ENCODE data around the gene MUS81. TPM values are rescaled to one million over a fixed set of nuclear protein-coding genes. Genes with fewer than 3 reads are reported as not detected.

Gene MUS81
- total and polyA plus RNA-seq, 2 of the 4 experiments (the other 2 are of a cell fraction): 23.7 to 47.9 TPM

Other genes starting within 250 kb of the MUS81 start
- gene MAP3K11, start 246.2 kb upstream of the MUS81 start, total RNA-seq (2012; rRNA removed): 16.7 and 17.7 TPM in 2 replicates
- 37.5 and 52.0 TPM in 2 replicates for gene MAP3K11, start 246.2 kb upstream of the MUS81 start, polyA plus RNA-seq (2012; rRNA removed)
- gene PCNX3, start 244.7 kb upstream of the MUS81 start, total RNA-seq (2012; rRNA removed): 5.6 and 5.8 TPM in 2 replicates
- 33.2 and 40.4 TPM in 2 replicates for gene PCNX3, start 244.7 kb upstream of the MUS81 start, polyA plus RNA-seq (2012; rRNA removed)
- 10.6 and 11.4 TPM in 2 replicates for gene SIPA1, start 222.3 kb upstream of the MUS81 start, total RNA-seq (2012; rRNA removed)
- 39.7 and 44.3 TPM in 2 replicates for gene SIPA1, start 222.3 kb upstream of the MUS81 start, polyA plus RNA-seq (2012; rRNA removed)
- 8.6 and 8.9 TPM in 2 replicates for gene RELA, start 197.5 kb upstream of the MUS81 start, total RNA-seq (2012; rRNA removed)
- gene RELA, start 197.5 kb upstream of the MUS81 start, polyA plus RNA-seq (2012; rRNA removed): 51.0 and 53.0 TPM in 2 replicates
- gene KAT5, start 148.2 kb upstream of the MUS81 start, total RNA-seq (2012; rRNA removed): 28.6 and 33.3 TPM in 2 replicates
- 34.2 and 41.1 TPM in 2 replicates for gene KAT5, start 148.2 kb upstream of the MUS81 start, polyA plus RNA-seq (2012; rRNA removed)
- gene RNASEH2C, start 139.6 kb upstream of the MUS81 start, total RNA-seq (2012; rRNA removed): 40.0 and 69.4 TPM in 2 replicates
- 34.8 and 46.3 TPM in 2 replicates for gene RNASEH2C, start 139.6 kb upstream of the MUS81 start, polyA plus RNA-seq (2012; rRNA removed)
- gene AP5B1, start 79.5 kb upstream of the MUS81 start, total RNA-seq (2012; rRNA removed): 2.2 and 2.5 TPM in 2 replicates
- 5.0 and 6.0 TPM in 2 replicates for gene AP5B1, start 79.5 kb upstream of the MUS81 start, polyA plus RNA-seq (2012; rRNA removed)
- not detected in 2 replicates for gene OVOL1, start 73.4 kb upstream of the MUS81 start, total RNA-seq (2012; rRNA removed)
- gene OVOL1, start 73.4 kb upstream of the MUS81 start, polyA plus RNA-seq (2012; rRNA removed): not detected in 2 replicates
- 0.36 TPM in 1 of 2 replicates, not detected in the other for gene SNX32, start 26.5 kb upstream of the MUS81 start, total RNA-seq (2012; rRNA removed)
- gene SNX32, start 26.5 kb upstream of the MUS81 start, polyA plus RNA-seq (2012; rRNA removed): 0.69 and 0.79 TPM in 2 replicates
- 919 and 960 TPM in 2 replicates for gene CFL1, start 2.3 kb upstream of the MUS81 start, total RNA-seq (2012; rRNA removed)
- gene CFL1, start 2.3 kb upstream of the MUS81 start, polyA plus RNA-seq (2012; rRNA removed): 2,231 and 2,466 TPM in 2 replicates
- 62.7 and 69.2 TPM in 2 replicates for gene EFEMP2, start 12.4 kb downstream of the MUS81 start, total RNA-seq (2012; rRNA removed)
- 431 and 601 TPM in 2 replicates for gene EFEMP2, start 12.4 kb downstream of the MUS81 start, polyA plus RNA-seq (2012; rRNA removed)
- gene CTSW, start 19.4 kb downstream of the MUS81 start, total RNA-seq (2012; rRNA removed): 0.18 TPM in 1 of 2 replicates, not detected in the other
- gene CTSW, start 19.4 kb downstream of the MUS81 start, polyA plus RNA-seq (2012; rRNA removed): 0.07 and 0.23 TPM in 2 replicates
- gene FIBP, start 28.0 kb downstream of the MUS81 start, total RNA-seq (2012; rRNA removed): 119 and 182 TPM in 2 replicates
- 141 and 163 TPM in 2 replicates for gene FIBP, start 28.0 kb downstream of the MUS81 start, polyA plus RNA-seq (2012; rRNA removed)
- gene CCDC85B, start 30.2 kb downstream of the MUS81 start, total RNA-seq (2012; rRNA removed): 17.6 and 21.9 TPM in 2 replicates
- 35.4 and 62.1 TPM in 2 replicates for gene CCDC85B, start 30.2 kb downstream of the MUS81 start, polyA plus RNA-seq (2012; rRNA removed)
- 17.2 and 26.1 TPM in 2 replicates for gene FOSL1, start 40.0 kb downstream of the MUS81 start, total RNA-seq (2012; rRNA removed)
- gene FOSL1, start 40.0 kb downstream of the MUS81 start, polyA plus RNA-seq (2012; rRNA removed): 97.4 and 107 TPM in 2 replicates
- gene C11orf68, start 58.6 kb downstream of the MUS81 start, total RNA-seq (2012; rRNA removed): 19.4 and 20.3 TPM in 2 replicates
- gene C11orf68, start 58.6 kb downstream of the MUS81 start, polyA plus RNA-seq (2012; rRNA removed): 96.1 and 104 TPM in 2 replicates
- 237 and 339 TPM in 2 replicates for gene DRAP1, start 59.0 kb downstream of the MUS81 start, total RNA-seq (2012; rRNA removed)
- gene DRAP1, start 59.0 kb downstream of the MUS81 start, polyA plus RNA-seq (2012; rRNA removed): 344 and 428 TPM in 2 replicates
- under 0.01 TPM in 1 of 2 replicates, not detected in the other for gene TSGA10IP, start 85.0 kb downstream of the MUS81 start, total RNA-seq (2012; rRNA removed)
- gene TSGA10IP, start 85.0 kb downstream of the MUS81 start, polyA plus RNA-seq (2012; rRNA removed): 0.19 and 0.21 TPM in 2 replicates
- gene SART1, start 101.3 kb downstream of the MUS81 start, total RNA-seq (2012; rRNA removed): 25.5 and 32.5 TPM in 2 replicates
- gene SART1, start 101.3 kb downstream of the MUS81 start, polyA plus RNA-seq (2012; rRNA removed): 42.2 and 43.5 TPM in 2 replicates
- 43.0 and 62.6 TPM in 2 replicates for gene EIF1AD, start 141.7 kb downstream of the MUS81 start, total RNA-seq (2012; rRNA removed)
- 30.0 and 32.5 TPM in 2 replicates for gene EIF1AD, start 141.7 kb downstream of the MUS81 start, polyA plus RNA-seq (2012; rRNA removed)
- gene BANF1, start 142.1 kb downstream of the MUS81 start, total RNA-seq (2012; rRNA removed): 35.0 and 36.6 TPM in 2 replicates
- 242 and 249 TPM in 2 replicates for gene BANF1, start 142.1 kb downstream of the MUS81 start, polyA plus RNA-seq (2012; rRNA removed)
- gene CST6, start 151.6 kb downstream of the MUS81 start, total RNA-seq (2012; rRNA removed): 0.28 and 0.54 TPM in 2 replicates
- 3.0 and 4.9 TPM in 2 replicates for gene CST6, start 151.6 kb downstream of the MUS81 start, polyA plus RNA-seq (2012; rRNA removed)
- 0.18 and 0.28 TPM in 2 replicates for gene CATSPER1, start 166.0 kb downstream of the MUS81 start, total RNA-seq (2012; rRNA removed)
- gene CATSPER1, start 166.0 kb downstream of the MUS81 start, polyA plus RNA-seq (2012; rRNA removed): 0.91 and 1.0 TPM in 2 replicates
- not detected in 2 replicates for gene GAL3ST3, start 188.7 kb downstream of the MUS81 start, total RNA-seq (2012; rRNA removed)
- 0.19 TPM in 2 replicates for gene GAL3ST3, start 188.7 kb downstream of the MUS81 start, polyA plus RNA-seq (2012; rRNA removed)
- gene SF3B2, start 191.9 kb downstream of the MUS81 start, total RNA-seq (2012; rRNA removed): 120 and 164 TPM in 2 replicates
- gene SF3B2, start 191.9 kb downstream of the MUS81 start, polyA plus RNA-seq (2012; rRNA removed): 110 and 122 TPM in 2 replicates
- 7.3 and 8.6 TPM in 2 replicates for gene PACS1, start 209.8 kb downstream of the MUS81 start, total RNA-seq (2012; rRNA removed)
- gene PACS1, start 209.8 kb downstream of the MUS81 start, polyA plus RNA-seq (2012; rRNA removed): 29.0 and 32.0 TPM in 2 replicates

All from IMR-90 (cell line).